GM12801 (cell line): ENCODE measurements around the gene SYNDIG1.

Experiments
- CTCF ChIP-seq: IDR thresholded peaks from one replicate; pipeline ENCODE4 v1.5.1; 2011; ENCODE audit warnings: control low read depth; ENCODE audit not compliant: insufficient read length; ENCODE audit errors: extremely low read depth

Gene SYNDIG1

DNA sequence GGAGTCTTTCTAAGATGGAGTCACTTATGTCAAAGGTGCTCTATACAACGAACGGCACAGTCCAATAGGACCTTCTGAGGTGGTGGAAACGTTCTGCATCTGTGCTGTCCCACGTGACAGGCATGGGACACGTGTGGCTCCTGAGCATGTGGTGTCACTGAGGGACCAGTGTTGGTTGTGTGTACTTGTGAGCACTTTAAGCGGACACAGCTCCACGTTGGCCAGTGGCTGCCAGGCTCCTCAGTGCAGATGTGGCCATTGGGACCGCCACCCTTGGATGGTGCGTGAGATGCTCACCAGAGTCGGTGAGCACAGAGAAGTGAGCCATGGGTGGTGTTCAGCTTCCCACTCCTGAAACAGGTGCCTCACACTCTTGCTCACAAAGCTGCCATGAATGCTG is 110.0 kb downstream of the SYNDIG1 start:
- TF ChIP-seq CTCF: no peak

DNA sequence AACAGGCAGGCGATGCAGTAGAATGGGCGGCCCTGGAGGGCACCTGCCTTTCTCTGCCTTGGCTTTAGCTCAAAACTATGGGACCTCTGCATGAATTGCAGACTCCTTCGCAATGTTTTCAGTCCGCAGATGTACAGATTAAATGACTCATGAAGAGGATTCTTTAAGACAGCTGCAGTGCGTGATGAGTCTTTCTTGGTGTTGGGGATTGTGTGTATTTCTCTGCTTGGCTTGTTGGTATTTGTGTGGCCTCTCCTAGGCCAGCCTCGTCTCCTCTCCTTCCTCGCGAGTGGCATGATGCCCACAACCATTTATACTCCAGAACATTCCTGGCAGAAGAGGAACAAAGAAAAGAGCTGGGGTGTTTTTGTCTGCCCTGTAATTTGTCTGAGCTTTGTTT is 110.6 kb downstream of the SYNDIG1 start:
- no peak for TF ChIP-seq CTCF

GRCh38 chr20:24580855-24581254 is 111.4 kb downstream of the SYNDIG1 start:
- TF ChIP-seq CTCF: no peak

DNA sequence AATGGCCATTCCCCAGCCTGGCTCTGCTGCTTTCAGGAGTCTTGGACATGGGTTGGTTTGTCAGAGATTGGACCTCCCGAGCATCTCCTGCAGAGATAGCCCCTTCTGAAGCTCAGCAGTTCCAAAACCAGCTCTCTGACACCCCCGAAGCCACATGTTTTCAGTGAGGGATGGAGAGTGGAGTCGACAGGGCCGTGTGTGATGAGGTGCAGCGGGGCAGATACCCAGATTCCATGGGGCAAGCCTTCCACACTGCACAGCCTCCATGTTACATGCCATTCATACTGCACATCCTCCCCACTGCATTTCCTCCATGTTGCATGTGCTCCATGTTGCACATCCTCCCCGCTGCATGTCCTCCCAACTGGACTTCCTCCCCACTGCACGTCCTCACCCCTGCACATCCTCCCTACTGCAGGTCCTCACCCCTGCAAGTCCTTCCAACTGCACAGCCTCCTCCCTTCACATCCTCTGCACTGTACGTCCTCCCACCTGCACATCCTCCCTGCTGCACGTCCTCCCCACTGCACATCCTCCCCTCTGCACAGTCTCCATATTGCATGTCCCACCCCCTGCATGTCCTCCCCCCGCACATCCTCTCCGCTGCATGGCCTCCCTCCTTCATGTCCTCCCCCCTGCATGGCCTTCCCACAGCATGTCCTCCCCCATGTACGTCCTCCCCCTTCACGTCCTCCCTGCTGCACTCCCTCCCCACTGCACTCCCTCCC is 112.2 kb downstream of the SYNDIG1 start:
- TF ChIP-seq CTCF: no peak

DNA sequence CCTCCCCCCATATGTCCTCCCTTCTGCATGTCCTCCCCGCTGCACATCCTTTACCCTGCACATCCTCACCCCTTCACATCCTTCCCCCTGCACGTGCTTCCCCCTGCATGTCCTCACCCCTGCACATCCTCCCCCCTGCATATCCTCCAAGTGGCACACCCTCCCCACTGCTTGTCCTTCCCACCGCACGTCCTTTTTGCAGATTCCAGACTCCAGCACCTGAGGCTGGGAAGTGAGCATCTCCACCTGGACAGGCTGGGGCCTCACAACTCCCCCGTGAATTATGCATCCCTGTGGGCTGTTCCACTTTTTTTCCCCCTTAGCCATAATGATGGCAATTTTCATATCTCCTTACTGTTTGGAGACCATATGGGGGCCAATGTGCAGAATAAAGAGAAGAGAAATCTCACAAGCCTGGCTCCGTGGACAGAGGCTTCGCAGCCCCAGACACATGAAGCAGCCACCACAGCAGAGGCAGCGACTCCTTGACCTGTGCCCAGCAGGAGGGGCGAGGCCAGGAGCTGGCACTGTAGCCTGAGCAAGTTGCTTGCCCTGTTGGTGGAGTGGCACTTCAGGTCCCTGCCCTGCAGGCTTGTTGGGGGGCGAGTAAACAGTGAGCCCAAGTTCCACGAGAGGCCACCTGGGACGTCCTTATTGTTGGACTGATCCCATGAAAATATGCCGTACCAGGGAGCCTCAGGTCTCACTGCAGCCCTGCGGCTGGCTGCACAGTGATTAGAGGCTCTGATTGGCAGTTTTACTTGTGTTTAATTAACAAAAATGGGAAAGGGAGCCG is 113.1 kb downstream of the SYNDIG1 start:
- no peak for TF ChIP-seq CTCF

DNA sequence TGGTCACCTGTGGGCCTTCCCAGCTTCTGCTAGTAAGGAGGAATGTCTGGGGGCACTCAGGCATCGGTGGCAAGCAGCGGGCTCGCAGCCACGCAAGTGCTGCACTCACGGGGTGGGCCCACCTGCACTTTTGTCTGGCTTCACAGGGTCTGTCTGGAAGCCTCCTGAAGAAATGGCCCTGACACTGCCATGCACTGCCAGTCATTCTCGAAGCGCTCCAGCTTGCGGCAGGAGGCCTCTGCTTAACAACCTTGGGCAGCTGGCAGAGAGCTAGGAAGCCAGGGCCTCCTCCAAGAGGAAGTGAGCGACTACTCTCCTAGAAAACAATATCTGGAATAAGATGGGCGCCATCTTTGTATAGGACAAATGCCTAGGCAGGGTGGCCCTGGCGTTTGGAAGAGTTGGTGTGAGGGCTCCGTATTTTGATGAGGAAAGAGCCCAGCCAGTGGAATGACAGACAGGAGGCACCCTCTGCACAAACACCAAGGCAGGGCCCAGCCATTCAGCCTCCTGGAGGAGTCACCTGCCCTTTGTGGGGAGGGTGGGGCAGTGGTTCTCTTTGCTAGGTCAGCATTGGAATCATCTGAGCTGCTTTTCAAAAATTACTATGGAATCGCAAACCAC is 113.9 kb downstream of the SYNDIG1 start:
- no peak for TF ChIP-seq CTCF

- TF ChIP-seq CTCF: no peak
Measured at GRCh38 chr20:24584078-24584477, 114.6 kb downstream of the SYNDIG1 start.
